HEK293 (cell line): ENCODE results near the gene RPUSD1.

ENCODE experiments used
- CTCF ChIA-PET: fragments of 350-600 bp; formaldehyde crosslinking; extraction: SDS; loops from one replicate; lab custom pipeline; 2021; ENCODE audit warnings: antibody characterized with exemption; lab: Yijun Ruan, JAX
- POLR2A ChIA-PET: fragments of 300-600 bp; formaldehyde crosslinking; extraction: SDS; loops from one replicate; lab custom pipeline; 2020; ENCODE audit warnings: antibody characterized with exemption, inconsistent platforms; lab: Yijun Ruan, JAX
- H3K27ac ChIP-seq: fragments of 200-500 bp; sonication (Bioruptor generic); 2 replicates; pipeline ENCODE4 v1.5.1; 2014; ENCODE audit warnings: low read depth, low read length, control low read depth, inconsistent platforms; ENCODE audit errors: extremely low read depth
- H3K36me3 ChIP-seq, 2 experiments: fragments of 200-500 bp in 1 of 2; sonication (Bioruptor generic) in 1 of 2; 1 replicate in 1 of 2; 2 replicates in 1 of 2; pipeline ENCODE4 v1.5.1; 2014 to 2017; ENCODE audit warnings: inconsistent platforms in 2 of 2, low read length in 2 of 2; ENCODE audit not compliant: control insufficient read depth in 2 of 2, insufficient read depth in 1 of 2
- H3K4me1 ChIP-seq: fragments of 200-500 bp; sonication (Bioruptor generic); 2 replicates; pipeline ENCODE4 v1.5.1; 2014; ENCODE audit warnings: mild to moderate bottlenecking, low read length, inconsistent platforms; ENCODE audit not compliant: control insufficient read depth, insufficient read depth
- H3K4me3 ChIP-seq: 2 replicates; pipeline ENCODE4 v1.5.1; 2011; ENCODE audit warnings: low read depth, mild to moderate bottlenecking, control low read depth, low read length, moderate library complexity
- H3K9me3 ChIP-seq: fragments of 200-500 bp; sonication (Bioruptor generic); 2 replicates; pipeline ENCODE4 v1.5.1; 2014; ENCODE audit warnings: low read depth, low read length, inconsistent platforms; ENCODE audit not compliant: control insufficient read depth, insufficient read depth
- MZF1 ChIP-seq: fragments of 450-650 bp; formaldehyde crosslinking; IDR thresholded peaks from 2 replicates; pipeline ENCODE4 v1.5.1; 2017; ENCODE audit warnings: missing biosample characterization, missing genetic modification characterization, borderline replicate concordance
- SCRT1 ChIP-seq: fragments of 450-650 bp; formaldehyde crosslinking; IDR thresholded peaks from 2 replicates; pipeline ENCODE4 v1.5.1; 2016; ENCODE audit warnings: missing biosample characterization, missing genetic modification characterization, borderline replicate concordance
- SP7 ChIP-seq: fragments of 450-650 bp; formaldehyde crosslinking; IDR thresholded peaks from 2 replicates; pipeline ENCODE4 v1.5.1; 2016; ENCODE audit warnings: missing biosample characterization, missing genetic modification characterization
- WT1 ChIP-seq: fragments of 450-650 bp; formaldehyde crosslinking; IDR thresholded peaks from 2 replicates; pipeline ENCODE4 v1.5.1; 2016; ENCODE audit warnings: missing biosample characterization, missing genetic modification characterization
- ZBTB10 ChIP-seq: fragments of 450-650 bp; formaldehyde crosslinking; IDR thresholded peaks from 2 replicates; pipeline ENCODE4 v1.5.1; 2016; ENCODE audit warnings: missing biosample characterization, missing genetic modification characterization
- ZNF121 ChIP-seq: fragments of 450-650 bp; formaldehyde crosslinking; IDR thresholded peaks from 2 replicates; pipeline ENCODE4 v1.5.1; 2016; ENCODE audit warnings: missing biosample characterization, missing genetic modification characterization
- ZNF239 ChIP-seq: fragments of 450-650 bp; formaldehyde crosslinking; IDR thresholded peaks from 2 replicates; pipeline ENCODE4 v1.5.1; 2016; ENCODE audit warnings: missing biosample characterization, missing genetic modification characterization
- ZNF248 ChIP-seq: fragments of 450-650 bp; formaldehyde crosslinking; IDR thresholded peaks from 2 replicates; pipeline ENCODE4 v1.5.1; 2017; ENCODE audit warnings: missing biosample characterization, missing genetic modification characterization
- ZNF521 ChIP-seq: fragments of 450-650 bp; formaldehyde crosslinking; IDR thresholded peaks from 2 replicates; pipeline ENCODE4 v1.5.1; 2017; ENCODE audit warnings: missing biosample characterization, mild to moderate bottlenecking, missing genetic modification characterization
- ZNF585B ChIP-seq: fragments of 450-650 bp; formaldehyde crosslinking; IDR thresholded peaks from 2 replicates; pipeline ENCODE4 v1.5.1; 2016; ENCODE audit warnings: missing biosample characterization, missing genetic modification characterization
- ZNF843 ChIP-seq: fragments of 450-650 bp; formaldehyde crosslinking; IDR thresholded peaks from 2 replicates; pipeline ENCODE4 v1.5.1; 2016; ENCODE audit warnings: missing biosample characterization, missing genetic modification characterization
- TF ChIP-seq, protein P1 (sequence below): fragments of 450-650 bp; formaldehyde crosslinking; optimal IDR thresholded peaks from 2 replicates; pipeline ENCODE3; 2016; ENCODE audit warnings: missing biosample characterization, mild to moderate bottlenecking, missing genetic modification characterization
- TF ChIP-seq, protein P2 (sequence below): fragments of 450-650 bp; formaldehyde crosslinking; IDR thresholded peaks from 2 replicates; pipeline ENCODE4 v1.5.1; 2016; ENCODE audit warnings: missing biosample characterization, missing genetic modification characterization

RPUSD1 gene

DNA sequence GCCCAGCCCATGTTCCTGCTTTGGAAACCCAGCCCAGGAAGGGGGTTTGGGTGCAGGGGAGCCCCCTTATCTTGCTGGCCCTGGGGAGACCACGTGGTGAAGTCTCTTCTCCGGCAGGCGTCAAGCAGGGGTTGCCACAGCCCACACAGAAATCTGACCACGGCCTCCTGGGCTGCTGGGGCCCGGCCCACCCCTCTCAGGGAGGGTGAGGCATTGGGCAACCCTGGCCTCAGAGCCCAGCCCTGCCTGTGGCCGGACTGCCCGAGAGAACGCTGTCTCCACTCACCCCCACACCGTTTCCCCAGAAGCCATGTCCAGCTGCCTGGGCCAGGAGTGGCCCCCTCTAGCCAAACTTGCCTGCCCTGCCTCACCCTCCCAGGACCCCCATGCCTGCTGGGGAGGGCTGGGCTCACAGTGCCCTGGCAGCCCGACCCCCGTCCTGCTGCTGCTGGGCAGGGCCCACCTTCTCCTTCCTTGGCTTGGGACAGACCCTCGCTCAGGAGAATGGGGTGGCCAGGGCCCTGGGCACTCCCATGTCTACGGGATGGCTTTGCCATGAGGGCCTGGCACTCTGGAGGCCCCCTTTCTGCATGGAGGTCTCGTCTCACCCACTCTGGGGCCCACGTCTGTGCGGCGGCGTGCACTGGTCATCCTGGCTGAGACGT is 6.7 kb downstream of the RPUSD1 start:
- Histone ChIP-seq H3K9me3 (no peaks in the 10 kb centered on the region), H3K27ac (no peak overlapping the region), H3K4me1 (no peaks in the 10 kb centered on the region), H3K36me3 (peaks cover 0 to 18% of the 10 kb centered on the region in 2 experiments; a peak in 1 of 3 replicates), H3K4me3 (no peak overlapping the region)
- CTCF ChIA-PET = interaction anchor here (0.6 to 9.5 kb wide), 4 partner anchors 12 to 69 kb away, joined by 3 to 119 read pairs (median 3); partner anchors contain the start of gene CIAO3
- POLR2A ChIA-PET = interaction anchor here (0.5 to 0.6 kb wide), 2 partner anchors 82 to 101 kb away, joined by 3 to 4 read pairs; partner anchors contain the start of gene STUB1
- TF ChIP-seq ZNF248 (tag by site-specific recombination) = no peak
- TF ChIP-seq, protein P1, sequence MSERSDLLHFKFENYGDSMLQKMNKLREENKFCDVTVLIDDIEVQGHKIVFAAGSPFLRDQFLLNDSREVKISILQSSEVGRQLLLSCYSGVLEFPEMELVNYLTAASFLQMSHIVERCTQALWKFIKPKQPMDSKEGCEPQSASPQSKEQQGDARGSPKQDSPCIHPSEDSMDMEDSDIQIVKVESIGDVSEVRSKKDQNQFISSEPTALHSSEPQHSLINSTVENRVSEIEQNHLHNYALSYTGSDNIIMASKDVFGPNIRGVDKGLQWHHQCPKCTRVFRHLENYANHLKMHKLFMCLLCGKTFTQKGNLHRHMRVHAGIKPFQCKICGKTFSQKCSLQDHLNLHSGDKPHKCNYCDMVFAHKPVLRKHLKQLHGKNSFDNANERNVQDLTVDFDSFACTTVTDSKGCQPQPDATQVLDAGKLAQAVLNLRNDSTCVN (tag by site-specific recombination) = no peak

GRCh38 chr16:780296-780695 is 7.9 kb downstream of the RPUSD1 start:
- ChIA-PET POLR2A (no interaction called here), CTCF (interaction anchor here (0.8 to 9.5 kb wide), 3 partner anchors 11 to 68 kb away, joined by 3 to 119 read pairs (median 3); partner anchors contain the start of gene CIAO3)
- Histone ChIP-seq H3K36me3 (peaks cover 0 to 8% of the 10 kb centered on the region in 2 experiments; a peak in 1 of 3 replicates), H3K27ac (no peak overlapping the region), H3K4me3 (no peak overlapping the region), H3K9me3 (no peaks in the 10 kb centered on the region), H3K4me1 (no peaks in the 10 kb centered on the region)
- TF ChIP-seq SP7 (tag by site-specific recombination) = no peak
- TF ChIP-seq, protein P1 (tag by site-specific recombination) = peak; percentile 35

GRCh38 chr16:779561-779960 is 8.6 kb downstream of the RPUSD1 start:
- H3K36me3 ChIP-seq = peaks cover 0 to under 1% of the 10 kb centered on the region in 2 experiments; a peak in 1 of 3 replicates
- no peak for TF ChIP-seq ZBTB10 (tag by site-specific recombination)
- TF ChIP-seq ZNF843 (tag by site-specific recombination) = no peak
- TF ChIP-seq ZNF239 (tag by site-specific recombination) = no peak
- no peak for TF ChIP-seq ZNF521 (tag by site-specific recombination)
- TF ChIP-seq ZNF585B (tag by site-specific recombination) = no peak
- TF ChIP-seq, protein P2, sequence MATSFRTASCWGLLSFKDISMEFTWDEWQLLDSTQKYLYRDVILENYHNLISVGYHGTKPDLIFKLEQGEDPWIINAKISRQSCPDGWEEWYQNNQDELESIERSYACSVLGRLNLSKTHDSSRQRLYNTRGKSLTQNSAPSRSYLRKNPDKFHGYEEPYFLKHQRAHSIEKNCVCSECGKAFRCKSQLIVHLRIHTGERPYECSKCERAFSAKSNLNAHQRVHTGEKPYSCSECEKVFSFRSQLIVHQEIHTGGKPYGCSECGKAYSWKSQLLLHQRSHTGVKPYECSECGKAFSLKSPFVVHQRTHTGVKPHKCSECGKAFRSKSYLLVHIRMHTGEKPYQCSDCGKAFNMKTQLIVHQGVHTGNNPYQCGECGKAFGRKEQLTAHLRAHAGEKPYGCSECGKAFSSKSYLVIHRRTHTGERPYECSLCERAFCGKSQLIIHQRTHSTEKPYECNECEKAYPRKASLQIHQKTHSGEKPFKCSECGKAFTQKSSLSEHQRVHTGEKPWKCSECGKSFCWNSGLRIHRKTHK = no peak
- TF ChIP-seq SCRT1 = no peak
- TF ChIP-seq MZF1 (tag by site-specific recombination) = no peak
- TF ChIP-seq WT1 (tag by site-specific recombination) = no peak
- TF ChIP-seq ZNF121 (tag by site-specific recombination) = no peak
- TF ChIP-seq, all 188 proteins: peak for 0
- CTCF ChIA-PET = no interaction called here
- POLR2A ChIA-PET = interaction anchor here (1.6 kb wide), 1 partner anchor 9 kb away, joined by 5 read pairs; the partner anchor contains the start of genes CHTF18 and RPUSD1
- H3K4me1 ChIP-seq = no peaks in the 10 kb centered on the region
- H3K27ac ChIP-seq = no peak overlapping the region
- no peak overlapping the region for H3K4me3 ChIP-seq
- no peaks in the 10 kb centered on the region for H3K9me3 ChIP-seq
